ENCODE data around the gene ADRM1.

GRCh38 chr20:62332421-62332820 is 29.6 kb downstream of the ADRM1 start:
- TF ChIP-seq MYC (IDR thresholded peaks at IDR 0.05; ENCODE audit: borderline replicate concordance, low read length) (no peak), POLR2A (IDR thresholded peaks at IDR 0.05; ENCODE audit: low read length) (no peak), HMGXB4 (CRISPR knock-in tag; IDR thresholded peaks at IDR 0.05; ENCODE audit: borderline replicate concordance) (no peak)
